GM19395 (cell line): ENCODE data around the gene ZBP1.

Experiments used
- ATAC-seq: cut with Tn5 transposase; IDR thresholded peaks from one replicate; pipeline ENCODE4 v1.9.1; 2021; ENCODE audit warnings: mild to moderate bottlenecking, moderate library complexity; ENCODE audit not compliant: unreplicated experiment

Gene ZBP1

GRCh38 chr20:57588596-57588995 lies 31.6 kb downstream of the ZBP1 start:
- no peak for ATAC-seq

DNA sequence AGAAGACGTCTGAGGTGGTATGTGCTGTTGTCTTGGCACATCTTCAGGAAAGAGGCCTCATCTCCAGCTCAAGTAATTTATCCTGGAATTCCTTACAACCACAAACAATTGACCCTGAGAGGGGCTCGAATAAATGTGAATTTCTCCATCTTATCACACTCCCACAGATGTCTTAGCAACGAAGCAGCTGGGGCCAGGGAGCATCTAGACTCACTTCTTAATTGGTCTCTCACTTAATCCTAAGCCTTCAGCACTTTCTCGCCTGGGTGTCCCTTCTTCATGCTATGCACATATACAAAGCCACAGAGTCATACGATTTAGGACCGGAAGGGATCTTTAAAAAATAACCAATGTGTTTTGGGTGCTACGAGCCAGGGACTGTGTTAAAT lies 32.2 kb downstream of the ZBP1 start:
- ATAC-seq, result no peak

- ATAC-seq, result no peak
These were observed 32.8 kb downstream of the ZBP1 start for GRCh38 chr20:57587278-57587988.

GRCh38 chr20:57586943-57587277 lies 33.3 kb downstream of the ZBP1 start:
- ATAC-seq, result no peak

GRCh38 chr20:57586370-57586793 lies 33.8 kb downstream of the ZBP1 start:
- ATAC-seq, result no peak

DNA sequence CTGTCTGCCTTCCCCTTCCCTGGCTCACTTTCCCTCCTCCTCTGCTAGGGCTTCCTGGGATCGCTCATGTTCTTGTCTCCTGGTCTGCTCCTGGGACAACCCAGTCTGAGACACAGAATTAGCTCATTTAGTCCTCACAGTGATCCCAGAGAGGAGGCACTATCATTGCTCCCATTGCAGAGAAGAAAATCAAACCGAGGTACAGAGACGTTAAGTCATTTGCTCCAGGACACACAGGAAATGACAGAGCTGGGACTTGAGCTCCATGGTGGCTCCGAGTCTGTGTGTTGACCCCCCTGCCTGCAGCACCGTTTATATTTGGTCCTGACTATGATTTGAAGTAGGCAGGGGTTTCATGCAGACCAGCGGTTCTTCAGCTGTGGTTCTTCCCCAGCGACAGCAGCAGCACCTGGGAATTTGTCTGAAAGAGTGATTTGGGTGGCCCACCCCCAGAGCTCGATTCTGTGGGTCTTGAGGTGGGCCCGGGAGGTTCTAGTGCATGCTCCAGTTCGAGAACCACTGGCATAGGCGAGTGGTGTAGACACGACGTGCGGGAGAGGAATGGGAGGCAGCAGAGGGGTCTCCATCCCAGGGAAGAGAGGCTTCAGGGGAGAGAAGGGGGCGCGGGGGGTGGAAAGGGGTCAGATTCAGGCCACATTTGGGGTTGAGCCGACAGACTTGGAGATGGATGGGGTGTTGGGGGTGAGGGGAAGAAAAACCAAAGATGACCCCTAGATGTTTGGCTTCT lies 34.6 kb downstream of the ZBP1 start:
- no peak for ATAC-seq

DNA sequence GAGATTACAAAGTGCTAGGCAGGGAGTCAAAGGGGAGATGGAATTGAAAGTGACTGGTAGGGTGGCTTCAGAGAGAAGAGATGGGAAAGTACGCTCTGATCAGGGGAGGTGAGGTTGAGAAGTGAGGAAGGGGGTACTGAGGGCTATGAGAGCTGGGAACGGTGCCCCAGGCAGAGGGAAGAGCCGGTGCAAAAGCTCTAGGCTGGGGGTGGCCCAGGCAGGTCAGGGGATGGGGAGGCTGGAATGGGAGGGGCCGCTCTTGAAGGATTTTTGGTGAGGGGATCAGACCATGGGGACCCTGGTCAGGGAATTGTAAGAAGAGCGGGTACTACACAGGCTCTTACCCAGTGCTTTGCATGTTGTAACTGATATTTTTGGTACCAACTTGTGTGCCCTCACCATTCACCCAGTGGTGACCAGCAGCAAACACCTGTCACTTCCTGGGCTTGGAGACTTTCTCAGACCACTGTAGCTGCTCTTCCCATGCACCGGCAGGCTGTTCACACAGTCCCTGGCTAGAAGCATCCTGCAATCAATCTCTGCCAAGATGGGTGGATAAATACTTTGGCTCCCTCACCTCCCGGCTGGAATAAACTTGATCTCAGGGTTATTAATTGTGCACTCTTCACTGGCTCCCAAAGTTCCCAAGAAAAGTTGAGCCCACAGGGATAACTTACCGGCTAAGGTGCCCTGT lies 35.3 kb downstream of the ZBP1 start:
- ATAC-seq, result no peak

DNA sequence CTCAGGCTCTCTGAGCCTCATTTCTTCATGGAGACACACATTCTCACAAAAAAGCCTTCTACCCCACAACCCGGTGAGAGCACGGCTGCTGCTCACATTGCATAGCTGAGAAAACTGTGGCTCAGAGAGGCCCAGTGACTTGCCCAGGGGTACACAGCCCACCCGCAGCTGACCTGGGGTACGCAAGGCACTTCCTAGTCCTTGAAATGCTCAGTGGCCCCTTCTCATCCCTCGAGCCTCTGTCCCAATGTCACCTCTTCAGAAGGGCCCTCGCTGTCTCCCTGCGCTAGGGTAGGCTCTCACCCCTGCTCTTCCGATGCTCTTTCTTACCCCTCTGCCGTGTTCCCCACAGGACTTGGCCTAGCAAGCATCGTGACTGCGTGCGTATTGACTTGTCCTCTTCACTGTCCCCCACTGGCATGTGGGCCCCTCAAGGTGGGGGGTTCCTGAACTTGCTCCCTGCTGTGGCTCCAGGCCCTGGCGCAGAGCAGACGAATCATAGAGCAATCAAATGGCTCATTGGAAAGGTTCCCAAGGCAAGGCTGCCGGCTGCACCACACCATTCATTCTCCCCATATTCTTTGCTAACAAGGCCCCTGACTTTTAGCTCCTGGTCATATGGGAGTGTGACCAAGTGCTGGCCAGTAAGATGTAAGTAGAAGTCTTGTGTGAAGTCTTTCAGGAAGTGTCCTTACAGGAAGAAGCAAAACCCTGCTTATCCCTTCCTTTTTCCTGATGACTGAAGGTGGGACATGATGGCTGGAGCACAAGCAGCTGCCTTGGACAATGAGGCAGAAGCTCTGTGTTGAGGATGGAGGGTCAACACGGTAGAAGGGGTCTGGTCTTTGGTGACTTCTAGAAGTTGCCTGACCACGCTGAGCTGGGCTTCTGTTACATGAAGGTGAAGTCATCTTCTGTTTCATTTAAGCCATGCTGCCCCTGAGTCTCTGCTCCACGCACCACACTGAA lies 36.7 kb downstream of the ZBP1 start:
- no peak for ATAC-seq

- ATAC-seq, result no peak
These were observed 37.6 kb downstream of the ZBP1 start for GRCh38 chr20:57582432-57583288.

DNA sequence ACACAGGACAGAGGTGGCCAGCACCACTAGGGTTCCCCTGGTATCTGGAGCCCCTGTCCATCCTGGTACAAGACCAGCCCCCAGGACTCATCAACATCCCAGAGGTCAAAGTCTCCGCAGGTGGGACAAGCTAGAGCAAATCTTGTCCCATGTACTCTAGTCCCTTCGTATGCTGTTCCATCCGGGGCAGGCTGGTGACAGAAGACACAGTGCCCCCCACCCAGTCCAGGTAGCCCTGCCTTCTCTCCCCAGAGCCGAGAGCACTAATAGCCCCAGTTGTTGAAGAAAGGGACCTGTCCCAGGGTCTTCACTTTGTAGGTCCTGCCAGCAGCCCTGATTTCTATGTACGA lies 38.2 kb downstream of the ZBP1 start:
- no peak for ATAC-seq

GRCh38 chr20:57581202-57582028 lies 38.8 kb downstream of the ZBP1 start:
- no peak for ATAC-seq

- ATAC-seq, result no peak
These were observed 39.6 kb downstream of the ZBP1 start for GRCh38 chr20:57580478-57581201.

- no peak for ATAC-seq
These were observed 40.3 kb downstream of the ZBP1 start for GRCh38 chr20:57579898-57580447.

GRCh38 chr20:57579331-57579897 lies 40.8 kb downstream of the ZBP1 start:
- no peak for ATAC-seq

GRCh38 chr20:57578476-57579165 lies 41.6 kb downstream of the ZBP1 start:
- ATAC-seq, result no peak

DNA sequence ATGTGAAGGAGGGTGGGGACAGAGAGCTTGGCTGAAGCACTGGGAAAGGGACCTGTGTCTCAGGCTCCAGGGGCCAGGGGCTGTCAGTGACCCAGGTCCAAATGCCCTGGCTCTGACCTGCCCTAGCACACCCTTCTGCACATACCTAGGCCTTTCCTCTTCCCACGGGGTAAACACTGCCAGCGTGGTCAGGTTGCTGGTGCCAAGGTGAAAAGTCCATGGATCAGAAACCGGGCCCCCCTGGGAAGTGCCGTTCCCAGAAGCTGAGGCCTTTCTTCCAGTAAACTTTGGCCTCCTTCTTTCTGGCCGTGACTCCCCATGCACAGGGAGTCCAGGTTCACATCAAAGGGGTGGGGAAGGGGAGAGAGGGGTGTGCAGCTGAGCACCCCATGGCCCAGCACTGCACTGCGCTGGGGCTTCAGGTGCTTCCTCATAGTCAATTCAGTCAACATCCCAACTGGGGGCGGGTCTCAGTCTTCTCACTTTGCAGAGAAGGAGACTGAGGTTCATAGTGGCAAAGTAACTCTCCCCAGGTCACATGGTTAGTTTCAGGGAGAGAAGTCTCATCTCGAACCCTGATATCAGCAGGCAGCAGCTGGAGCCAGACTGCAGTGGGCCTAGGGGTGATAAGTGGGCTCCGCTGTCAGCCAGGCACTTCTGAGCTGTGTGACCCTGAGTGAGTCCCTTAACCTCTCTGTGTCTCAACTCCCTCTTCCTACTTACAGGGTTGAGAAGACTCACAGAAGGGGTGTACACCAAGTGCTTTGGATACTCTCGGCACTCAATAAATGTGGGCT lies 42.3 kb downstream of the ZBP1 start:
- ATAC-seq, result no peak
